ENCODE measurements around the gene HLA-DQB2. TPM values are rescaled to one million over a fixed set of nuclear protein-coding genes. Genes with fewer than 3 reads are reported as not detected.

The HLA-DQB2 gene
- total and polyA plus RNA-seq, 2 experiments from 2014 or later: not detected

DNA sequence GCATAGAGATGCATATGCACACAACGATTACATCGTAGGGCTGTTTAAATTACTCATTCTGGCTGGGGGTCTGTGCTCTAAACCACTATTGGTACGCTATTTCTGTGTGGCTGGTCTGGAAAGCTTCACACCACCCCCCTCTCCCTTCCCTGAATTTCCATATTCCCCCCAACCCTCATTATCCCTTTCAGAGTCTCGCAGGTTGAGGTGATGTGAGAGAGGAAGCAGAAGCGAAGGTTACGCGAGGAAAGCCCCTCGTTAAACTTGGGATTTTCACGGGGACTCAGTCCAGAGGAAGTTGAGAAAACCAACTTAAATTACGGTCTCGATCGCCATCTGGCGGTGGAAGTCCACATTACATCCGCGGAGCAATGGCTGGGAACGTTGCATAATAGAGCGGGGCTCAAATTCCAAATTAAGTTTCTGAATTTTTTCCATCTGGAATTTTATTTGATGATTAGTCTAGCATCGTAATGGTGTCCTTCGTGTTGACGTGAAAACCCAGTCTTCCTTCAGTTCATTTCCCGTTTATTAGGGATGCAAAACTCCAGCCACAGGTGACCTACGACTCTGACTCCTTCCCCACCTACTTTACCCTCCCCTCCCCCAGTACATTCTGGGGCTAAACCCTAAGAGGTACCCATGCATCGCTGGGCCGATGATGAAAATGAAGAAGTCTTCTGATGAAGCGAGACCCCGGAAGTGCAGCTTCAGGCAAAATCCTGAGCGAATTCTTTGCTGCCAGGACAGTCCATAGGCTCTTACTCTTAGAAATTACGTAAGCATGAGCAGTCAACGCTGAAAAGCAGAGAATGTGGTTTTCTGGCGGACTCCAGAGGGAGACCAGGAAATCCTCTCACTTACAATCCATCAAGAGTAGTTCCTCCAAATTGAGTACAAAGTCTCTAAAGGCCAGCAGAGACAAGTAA is 33.8 kb upstream of the HLA-DQB2 start:
- WGBS (ENCODE audit: low lambda C conversion rate, missing lambda C conversion rate): 17% methylated on average over 30 of the region's 30 CpGs
- no peaks in the 10 kb centered on the region for H3K9me3 ChIP-seq (ENCODE audit: low read depth)
- H3K27me3 ChIP-seq: peaks cover 42% of the 10 kb centered on the region

DNA sequence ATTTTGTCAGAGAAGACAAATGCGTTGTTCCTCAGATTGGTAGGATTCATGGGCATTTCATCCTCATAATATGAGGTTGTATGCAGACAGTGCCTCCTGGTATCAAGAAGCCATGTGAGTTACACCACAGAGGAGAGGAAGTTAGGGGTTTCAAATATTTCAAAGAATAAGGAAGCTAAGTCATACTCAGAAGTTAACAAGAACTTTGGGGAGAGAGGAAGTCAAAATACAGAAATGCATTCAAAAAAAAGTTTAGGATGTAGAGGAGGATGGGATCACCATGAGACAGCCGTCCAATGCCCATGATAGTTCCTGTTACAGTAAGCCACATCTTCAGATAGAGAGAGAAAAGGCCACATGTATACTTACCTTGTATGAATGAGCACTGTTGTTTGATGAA is 31.2 kb upstream of the HLA-DQB2 start:
- Histone ChIP-seq H3K9me2 (replicated peaks; ENCODE audit: insufficient read depth) (no peaks in the 10 kb centered on the region), H3K4me3 (no peak overlapping the region), H3K4me2 (no peak overlapping the region), H4K20me1 (ENCODE audit: insufficient read depth, poor library complexity, severe bottlenecking) (no peaks in the 10 kb centered on the region), H3K27ac (no peak overlapping the region), H3K27me3 (peaks cover 32% of the 10 kb centered on the region), H2AFZ (no peak overlapping the region), H3K36me3 (replicated peaks; ENCODE audit: insufficient read depth, low read depth) (no peaks in the 10 kb centered on the region), H3K79me2 (no peaks in the 10 kb centered on the region), H3K4me1 (ENCODE audit: insufficient read depth) (no peaks in the 10 kb centered on the region), H3K9me3 (ENCODE audit: low read depth) (no peaks in the 10 kb centered on the region)
- 87% methylated on average over 2 of the region's 2 CpGs for WGBS (ENCODE audit: low lambda C conversion rate, missing lambda C conversion rate)
- DNase-seq (ENCODE audit: low spot score): no peak
- TF ChIP-seq, protein P1, sequence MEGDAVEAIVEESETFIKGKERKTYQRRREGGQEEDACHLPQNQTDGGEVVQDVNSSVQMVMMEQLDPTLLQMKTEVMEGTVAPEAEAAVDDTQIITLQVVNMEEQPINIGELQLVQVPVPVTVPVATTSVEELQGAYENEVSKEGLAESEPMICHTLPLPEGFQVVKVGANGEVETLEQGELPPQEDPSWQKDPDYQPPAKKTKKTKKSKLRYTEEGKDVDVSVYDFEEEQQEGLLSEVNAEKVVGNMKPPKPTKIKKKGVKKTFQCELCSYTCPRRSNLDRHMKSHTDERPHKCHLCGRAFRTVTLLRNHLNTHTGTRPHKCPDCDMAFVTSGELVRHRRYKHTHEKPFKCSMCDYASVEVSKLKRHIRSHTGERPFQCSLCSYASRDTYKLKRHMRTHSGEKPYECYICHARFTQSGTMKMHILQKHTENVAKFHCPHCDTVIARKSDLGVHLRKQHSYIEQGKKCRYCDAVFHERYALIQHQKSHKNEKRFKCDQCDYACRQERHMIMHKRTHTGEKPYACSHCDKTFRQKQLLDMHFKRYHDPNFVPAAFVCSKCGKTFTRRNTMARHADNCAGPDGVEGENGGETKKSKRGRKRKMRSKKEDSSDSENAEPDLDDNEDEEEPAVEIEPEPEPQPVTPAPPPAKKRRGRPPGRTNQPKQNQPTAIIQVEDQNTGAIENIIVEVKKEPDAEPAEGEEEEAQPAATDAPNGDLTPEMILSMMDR (IDR thresholded peaks at IDR 0.05; ENCODE audit: poor library complexity): no peak
- TF ChIP-seq EZH2 (IDR thresholded peaks at IDR 0.05; ENCODE audit: borderline replicate concordance) (no peak), EZH2phosphoT487 (IDR thresholded peaks at IDR 0.05; ENCODE audit: low read depth, severe bottlenecking, unreplicated experiment) (no peak)

More for the DNA sequence above, 33.8 kb upstream of the HLA-DQB2 start:
- Histone ChIP-seq H3K4me3 (peak overlapping the region; percentile 22), H3K9me2 (replicated peaks; ENCODE audit: insufficient read depth) (no peaks in the 10 kb centered on the region), H3K79me2 (no peaks in the 10 kb centered on the region), H3K4me2 (peak overlapping the region; percentile 78), H3K36me3 (replicated peaks; ENCODE audit: insufficient read depth, low read depth) (no peaks in the 10 kb centered on the region), H2AFZ (peak overlapping the region; percentile 58), H3K27ac (no peak overlapping the region), H3K4me1 (ENCODE audit: insufficient read depth) (no peaks in the 10 kb centered on the region), H4K20me1 (ENCODE audit: insufficient read depth, poor library complexity, severe bottlenecking) (no peaks in the 10 kb centered on the region)
- TF ChIP-seq, protein P1 (IDR thresholded peaks at IDR 0.05; ENCODE audit: poor library complexity): peak; percentile 91
- no peak for TF ChIP-seq EZH2 (IDR thresholded peaks at IDR 0.05; ENCODE audit: borderline replicate concordance)
- TF ChIP-seq EZH2phosphoT487 (IDR thresholded peaks at IDR 0.05; ENCODE audit: low read depth, severe bottlenecking, unreplicated experiment): no peak
- peak; percentile 81 for DNase-seq (ENCODE audit: low spot score)

- no peaks in the 10 kb centered on the region for H3K9me3 ChIP-seq (ENCODE audit: low read depth)
Observed at GRCh38 chr6:32792901-32793435, 29.6 kb upstream of the HLA-DQB2 start.

More at GRCh38 chr6:32792901-32793435, 29.6 kb upstream of the HLA-DQB2 start:
- no peak overlapping the region for H2AFZ ChIP-seq
- H3K27me3 ChIP-seq: peaks cover 32% of the 10 kb centered on the region
- no peaks in the 10 kb centered on the region for H3K4me1 ChIP-seq (ENCODE audit: insufficient read depth)
- no peaks in the 10 kb centered on the region for H3K9me2 ChIP-seq (replicated peaks; ENCODE audit: insufficient read depth)
- no peak for DNase-seq (ENCODE audit: low spot score)
- no peak overlapping the region for H3K4me3 ChIP-seq
- TF ChIP-seq EZH2 (IDR thresholded peaks at IDR 0.05; ENCODE audit: borderline replicate concordance): no peak
- TF ChIP-seq, protein P1 (IDR thresholded peaks at IDR 0.05; ENCODE audit: poor library complexity): no peak
- no peak for TF ChIP-seq EZH2phosphoT487 (IDR thresholded peaks at IDR 0.05; ENCODE audit: low read depth, severe bottlenecking, unreplicated experiment)
- H3K79me2 ChIP-seq: no peaks in the 10 kb centered on the region
- no peaks in the 10 kb centered on the region for H4K20me1 ChIP-seq (ENCODE audit: insufficient read depth, poor library complexity, severe bottlenecking)
- 48% methylated on average over 3 of the region's 3 CpGs for WGBS (ENCODE audit: low lambda C conversion rate, missing lambda C conversion rate)
- no peak overlapping the region for H3K4me2 ChIP-seq
- H3K36me3 ChIP-seq (replicated peaks; ENCODE audit: insufficient read depth, low read depth): no peaks in the 10 kb centered on the region
- H3K27ac ChIP-seq: no peak overlapping the region
